Thoracic aorta (tissue), 2 donors: ENCODE measurements around the gene KIAA1217. TPM values are rescaled to one million over a fixed set of nuclear protein-coding genes. Genes with fewer than 3 reads are reported as not detected.

Experiments
- ATAC-seq: fragments of 150-250 bp; one replicate; pipeline ENCODE4 v1.8.0; 2017; ENCODE audit warnings: low read depth; ENCODE audit not compliant: insufficient number of reproducible peaks, low FRiP score
- DNase-seq: peaks from one replicate; pipeline ENCODE4 v3.0.0-alpha.2; 2020; ENCODE audit warnings: low spot score
- H3K27ac ChIP-seq, 2 donors: fragments of 200-600 bp; sonication (generic); 1 replicate in 1 of 2; 2 replicates in 1 of 2; pipeline ENCODE4 v1.5.1; 2016; ENCODE audit warnings: mild to moderate bottlenecking in 2 of 2, moderate library complexity in 2 of 2
- H3K27me3 ChIP-seq: fragments of 200-600 bp; sonication (generic); replicated peaks from 2 replicates; pipeline ENCODE4 v1.6.0; 2016; ENCODE audit warnings: mild to moderate bottlenecking; ENCODE audit not compliant: insufficient read depth
- H3K36me3 ChIP-seq: fragments of 200-600 bp; sonication (generic); one replicate; pipeline ENCODE4 v1.5.1; 2016
- H3K4me1 ChIP-seq, 2 donors: fragments of 200-600 bp; sonication (generic); 1 replicate in 1 of 2; 2 replicates in 1 of 2; pipeline versions ENCODE4 v1.5.1 to v1.6.0; 2016; ENCODE audit warnings: low read depth in 2 of 2, mild to moderate bottlenecking in 1 of 2; ENCODE audit not compliant: control insufficient read depth in 1 of 2
- H3K4me3 ChIP-seq: fragments of 200-600 bp; sonication (generic); 2 replicates; pipeline ENCODE4 v1.5.1; 2016; ENCODE audit warnings: mild to moderate bottlenecking
- H3K9me3 ChIP-seq: fragments of 200-600 bp; sonication (generic); 2 replicates; pipeline ENCODE4 v1.5.1; 2016
- CTCF ChIP-seq: fragments of 200-600 bp; sonication (generic); IDR thresholded peaks from one replicate; pipeline ENCODE4 v1.5.1; 2019; ENCODE audit warnings: antibody characterized with exemption
- total RNA-seq, 2 donors: library from RNA; depleted of rRNA; stranded (reverse); fragments of >200 nt; gene quantifications; one replicate each; pipeline versions ENCODE4 v1.1.0 to v1.2.3, GENCODE V29; 2016

Gene KIAA1217
- total RNA-seq, 2 donors from 2014 or later = 15.2 to 15.6 TPM

- H3K27me3 ChIP-seq = no peaks in the 10 kb centered on the region
- no peak for TF ChIP-seq CTCF
- H3K36me3 ChIP-seq = no peaks in the 10 kb centered on the region
- no peak overlapping the region for H3K27ac ChIP-seq
- H3K4me1 ChIP-seq = no peaks in the 10 kb centered on the region
- H3K4me3 ChIP-seq = no peak overlapping the region
- H3K9me3 ChIP-seq = no peaks in the 10 kb centered on the region
- no peak for DNase-seq
- no peak for ATAC-seq
These were observed 345.1 kb downstream of the KIAA1217 start for GRCh38 chr10:24554036-24554435.

GRCh38 chr10:24556126-24556749, 347.3 kb downstream of the KIAA1217 start:
- no peaks in the 10 kb centered on the region for H3K36me3 ChIP-seq
- H3K27me3 ChIP-seq = no peaks in the 10 kb centered on the region
- no peak for TF ChIP-seq CTCF
- no peak overlapping the region for H3K4me3 ChIP-seq
- H3K4me1 ChIP-seq = no peaks in the 10 kb centered on the region
- no peak for ATAC-seq
- no peaks in the 10 kb centered on the region for H3K9me3 ChIP-seq
- no peak overlapping the region for H3K27ac ChIP-seq
- DNase-seq = no peak

- peak; percentile 24 for TF ChIP-seq CTCF
- H3K4me1 ChIP-seq = no peaks in the 10 kb centered on the region
- DNase-seq = no peak
- no peak overlapping the region for H3K27ac ChIP-seq
- no peaks in the 10 kb centered on the region for H3K9me3 ChIP-seq
- H3K4me3 ChIP-seq = no peak overlapping the region
- H3K36me3 ChIP-seq = no peaks in the 10 kb centered on the region
- ATAC-seq = peak; percentile 41
- H3K27me3 ChIP-seq = no peaks in the 10 kb centered on the region
These were observed 348.1 kb downstream of the KIAA1217 start for GRCh38 chr10:24556750-24557742.

- DNase-seq (no peak), ATAC-seq (no peak)
- no peak for TF ChIP-seq CTCF
- Histone ChIP-seq H3K27ac (no peak overlapping the region), H3K27me3 (no peaks in the 10 kb centered on the region), H3K9me3 (no peaks in the 10 kb centered on the region), H3K36me3 (no peaks in the 10 kb centered on the region), H3K4me3 (no peak overlapping the region), H3K4me1 (no peaks in the 10 kb centered on the region)
These were observed 352.5 kb downstream of the KIAA1217 start for GRCh38 chr10:24561453-24561852.

GRCh38 chr10:24568042-24568441, 359.1 kb downstream of the KIAA1217 start:
- Histone ChIP-seq H3K36me3 (no peaks in the 10 kb centered on the region), H3K27ac (no peak overlapping the region), H3K27me3 (no peaks in the 10 kb centered on the region), H3K9me3 (no peaks in the 10 kb centered on the region), H3K4me3 (no peak overlapping the region), H3K4me1 (no peaks in the 10 kb centered on the region)
- TF ChIP-seq CTCF = no peak
- no peak for DNase-seq
- no peak for ATAC-seq
